Hepatocyte (in vitro differentiated cells): ENCODE results near the gene SKIDA1.

Experiments
- CTCF ChIP-seq: fragments of 200-600 bp; sonication (generic); IDR thresholded peaks from 2 replicates; pipeline ENCODE4 v1.5.1; 2016; ENCODE audit warnings: antibody characterized with exemption, mild to moderate bottlenecking; ENCODE audit not compliant: poor library complexity
- EZH2 ChIP-seq: fragments of 200-600 bp; sonication (generic); IDR thresholded peaks from 2 replicates; pipeline ENCODE4 v1.6.1; 2016; ENCODE audit warnings: antibody characterized with exemption, mild to moderate bottlenecking, borderline replicate concordance

- TF ChIP-seq CTCF (no peak), EZH2 (peak; percentile 29)
These were observed 3.8 kb upstream of the SKIDA1 start for GRCh38 chr10:21529032-21529910.
